T-helper 22 cell (primary cell): ENCODE results near the gene PSG2.
"Not testable (repeated sequence)": the region's sequence is repeated elsewhere in the genome, so short reads cannot be mapped to it uniquely, and the experiment has no call there.

Experiments used
- DNase-seq: peaks from one replicate; pipeline ENCODE4 v3.0.0-alpha.2; 2020; ENCODE audit warnings: low read depth

Gene PSG2

DNA sequence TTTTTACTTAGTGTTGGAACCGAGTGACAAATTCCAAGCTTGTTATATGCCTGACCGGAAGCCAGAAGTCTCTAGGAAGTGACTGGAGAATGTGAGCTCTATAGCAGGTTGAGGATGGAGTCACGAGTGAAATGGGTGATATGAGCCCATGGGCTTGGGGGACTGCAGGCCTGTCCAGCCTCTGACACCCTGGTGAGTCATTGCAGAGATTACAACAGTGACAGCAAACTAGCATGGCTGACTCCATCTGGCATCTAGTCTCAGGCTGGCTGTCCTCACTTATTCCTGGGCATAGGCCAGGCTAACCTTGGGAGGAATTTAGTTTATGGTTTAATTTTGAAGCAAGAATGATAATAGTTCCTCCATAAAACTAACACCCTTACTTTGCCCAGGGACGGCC, 4.6 kb downstream of the PSG2 start:
- DNase-seq: not testable (repeated sequence)

DNA sequence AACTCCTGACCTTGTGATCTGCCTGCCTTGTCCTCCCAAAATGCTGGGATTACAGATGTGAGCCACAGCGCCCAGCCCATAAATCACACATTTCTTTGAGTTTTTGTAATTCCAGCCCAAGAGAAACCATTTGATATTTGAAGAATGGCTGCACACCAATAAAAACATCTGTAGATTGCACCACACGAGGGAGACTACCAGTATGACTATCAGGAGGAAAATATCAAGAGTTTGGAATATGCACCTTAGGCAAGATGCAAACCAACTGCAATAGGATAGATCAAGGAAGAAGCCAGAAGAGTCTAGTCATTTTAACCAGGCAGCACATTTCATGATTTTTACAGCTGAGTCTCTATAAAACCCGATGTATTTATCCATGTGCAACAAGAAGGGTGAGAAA, 20.1 kb downstream of the PSG2 start:
- not testable (repeated sequence) for DNase-seq

DNA sequence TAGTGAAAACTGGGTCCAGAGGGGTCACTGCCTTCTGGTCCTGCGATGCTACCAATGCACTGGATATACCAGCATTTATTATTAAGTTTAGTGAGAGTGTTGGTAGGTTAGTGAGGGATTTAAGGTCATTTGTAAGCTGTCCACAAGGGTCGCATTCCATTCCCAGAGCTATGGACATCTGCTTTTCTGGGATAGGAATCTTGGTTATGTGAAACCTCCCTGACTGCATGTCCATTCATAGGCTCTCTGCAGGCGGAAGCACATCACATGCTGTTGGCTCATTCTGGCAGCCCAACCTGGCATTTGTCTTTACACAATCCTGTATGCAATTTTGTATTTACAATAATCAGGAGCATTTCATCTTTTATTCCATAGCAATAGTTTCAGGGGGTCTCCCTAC, 21.2 kb downstream of the PSG2 start:
- not testable (repeated sequence) for DNase-seq

DNA sequence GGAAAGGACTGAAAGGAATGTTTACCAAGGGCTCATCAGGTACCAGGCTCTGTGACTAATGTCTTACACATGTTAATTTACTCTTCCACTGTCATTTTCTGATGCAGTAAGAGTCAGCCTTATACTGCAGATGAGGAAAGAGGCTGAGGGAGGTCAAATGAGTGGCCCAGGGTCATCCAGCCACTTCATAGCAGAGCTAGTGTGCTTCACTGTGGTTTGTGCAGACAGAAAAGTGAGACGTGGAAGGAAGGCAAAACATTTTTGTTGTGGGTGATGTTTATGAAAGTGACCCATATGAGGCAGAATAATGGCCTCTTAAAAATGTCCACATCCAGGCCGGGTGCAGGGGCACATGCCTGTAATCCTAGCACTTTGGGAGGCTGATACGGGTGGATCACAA, 22.2 kb downstream of the PSG2 start:
- not testable (repeated sequence) for DNase-seq

DNA sequence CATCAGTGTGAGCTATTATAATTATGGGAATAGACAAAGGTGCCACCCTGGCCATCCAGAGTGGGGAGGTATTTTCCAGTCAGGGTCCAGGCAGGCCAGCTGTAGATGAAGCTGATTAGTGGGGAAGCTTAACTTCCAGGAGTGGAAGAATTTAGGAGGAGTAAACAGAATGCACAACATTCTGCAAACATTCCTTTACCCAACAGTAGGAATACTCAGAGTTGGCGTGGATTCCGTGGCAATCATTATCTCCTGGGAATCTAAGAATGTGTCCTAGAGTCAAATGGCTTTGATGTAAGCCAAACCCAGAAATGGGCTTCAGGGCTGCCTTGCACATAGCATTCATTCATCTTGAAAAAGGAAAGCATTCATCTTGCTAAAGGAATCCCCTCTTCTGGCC, 23.0 kb downstream of the PSG2 start:
- DNase-seq: not testable (repeated sequence)

DNA sequence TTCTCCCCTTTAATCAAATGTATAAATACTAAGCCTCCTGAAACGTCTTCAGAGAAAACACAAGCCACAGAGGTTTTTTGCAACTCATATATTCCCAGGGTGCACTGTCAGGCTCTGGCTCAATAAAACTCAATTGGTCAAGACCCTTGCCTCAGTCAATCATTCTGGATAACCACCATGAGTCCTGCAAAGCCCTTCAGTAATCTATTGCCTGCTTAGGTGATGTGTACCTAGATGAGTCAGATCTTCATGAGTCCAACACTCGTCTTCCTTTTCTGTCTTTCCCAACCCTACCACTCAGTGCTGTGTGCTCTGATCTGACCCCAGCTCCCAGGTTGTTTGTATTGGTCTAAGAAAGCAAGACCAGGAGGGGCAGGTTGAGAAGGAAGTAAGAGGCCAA, 24.1 kb downstream of the PSG2 start:
- DNase-seq: not testable (repeated sequence)

DNA sequence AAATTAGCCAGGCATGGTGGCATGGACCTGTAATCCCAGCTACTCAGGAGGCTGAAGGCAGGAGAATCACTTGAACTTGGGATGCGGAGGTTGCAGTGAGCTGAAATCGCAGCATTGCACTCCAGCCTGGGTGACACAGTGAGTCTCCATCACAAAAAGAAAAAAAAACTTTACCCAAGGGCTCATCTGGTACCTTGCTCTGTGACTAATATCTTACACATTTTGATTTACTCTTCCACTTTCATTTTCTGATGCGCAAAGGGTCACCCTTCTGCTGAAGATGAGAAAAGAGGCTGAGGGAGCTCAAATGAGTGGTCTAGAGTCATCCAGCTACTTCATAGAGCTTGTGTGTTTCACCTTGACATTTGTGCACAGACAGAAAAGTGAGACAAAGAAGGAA, 34.5 kb downstream of the PSG2 start:
- DNase-seq: not testable (repeated sequence)

DNA sequence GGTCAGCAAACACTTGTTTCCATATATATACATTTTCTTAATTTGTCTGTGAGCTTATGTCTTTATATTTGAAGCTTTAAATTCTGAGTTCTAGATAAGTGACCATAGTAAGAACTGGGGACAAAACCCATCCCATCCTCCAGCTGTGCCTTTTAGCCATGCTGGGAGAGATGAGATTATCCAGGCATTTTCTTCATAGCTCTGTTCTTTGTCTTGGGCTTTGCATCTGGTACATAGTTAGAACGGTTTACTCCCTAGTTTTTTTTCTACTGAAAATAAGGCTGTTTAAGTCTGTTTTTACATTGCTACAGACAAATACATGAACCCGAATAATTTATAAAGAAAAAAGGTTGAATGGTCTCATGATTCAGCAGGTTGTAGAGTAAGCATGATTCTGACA, 35.9 kb downstream of the PSG2 start:
- not testable (repeated sequence) for DNase-seq

DNA sequence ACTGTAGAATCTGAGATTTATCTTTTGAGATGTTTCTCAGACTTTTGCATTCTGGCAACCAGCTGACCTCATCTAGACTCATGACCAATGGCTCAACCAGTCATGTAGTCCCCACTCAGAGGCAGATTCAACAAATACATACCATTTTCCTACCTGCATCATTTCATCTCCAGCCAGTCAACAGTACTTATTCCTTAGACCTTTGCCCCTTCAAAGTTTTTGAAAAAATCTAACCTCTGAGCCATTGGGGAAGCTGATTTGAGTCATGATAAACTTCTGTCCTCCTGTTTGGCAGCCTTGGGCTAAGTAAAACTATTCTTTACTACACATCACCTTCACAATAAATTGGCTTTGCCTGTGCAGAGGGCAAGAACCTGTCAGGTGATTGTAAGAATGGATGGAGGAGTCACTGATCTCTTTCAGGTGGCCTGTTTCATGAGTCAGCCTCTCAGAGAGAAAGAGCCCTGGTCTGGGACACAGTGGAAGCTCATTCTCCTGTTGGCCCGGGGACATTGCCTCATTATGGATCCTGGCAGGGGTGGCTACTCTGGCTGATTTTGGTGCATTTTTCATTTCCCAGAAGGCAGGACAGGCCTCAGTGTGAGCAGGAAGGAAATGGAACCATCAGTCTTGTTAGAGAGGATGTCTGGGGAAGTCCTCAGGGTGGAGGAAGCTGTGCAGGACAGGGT, 38.9 kb downstream of the PSG2 start:
- not testable (repeated sequence) for DNase-seq

DNA sequence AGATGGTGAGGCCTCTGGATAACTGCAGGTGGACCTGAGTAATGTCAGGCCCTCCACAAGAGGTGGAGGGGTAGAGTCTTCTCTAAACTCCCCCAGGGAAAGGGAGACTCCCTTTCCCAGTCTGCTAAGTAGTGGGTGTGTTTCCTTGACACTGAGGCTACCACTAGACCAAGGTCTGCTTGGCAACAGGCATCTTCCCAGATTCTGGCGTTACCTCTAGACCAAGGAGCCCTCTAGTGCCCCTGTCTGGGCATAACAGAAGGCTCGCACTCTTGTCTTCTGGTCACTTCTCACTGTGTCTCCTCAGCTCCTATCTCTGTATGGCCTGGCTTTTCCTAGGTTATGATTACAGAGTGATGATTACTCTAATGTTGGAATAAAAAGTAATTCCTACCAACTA, 50.9 kb downstream of the PSG2 start:
- not testable (repeated sequence) for DNase-seq

DNA sequence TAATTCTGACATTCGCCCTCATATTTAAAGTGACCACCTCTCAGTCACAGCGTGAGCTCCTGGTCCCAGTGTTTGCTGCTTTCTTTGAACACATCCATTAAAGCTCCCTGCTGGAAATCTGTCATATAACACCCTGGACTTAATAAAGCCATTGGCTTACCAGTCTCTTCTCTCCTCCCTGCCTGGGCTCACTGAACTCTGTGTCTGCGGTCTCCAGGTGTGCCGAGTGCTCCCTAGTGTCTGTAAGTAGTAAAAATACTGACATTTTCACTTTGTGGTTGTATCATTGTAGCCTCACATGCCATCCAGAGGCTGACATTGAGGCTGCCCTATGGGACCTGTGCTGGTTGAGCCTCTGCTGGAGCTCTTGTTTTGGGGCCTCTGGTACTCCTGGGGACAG, 53.6 kb downstream of the PSG2 start:
- DNase-seq: no peak

DNA sequence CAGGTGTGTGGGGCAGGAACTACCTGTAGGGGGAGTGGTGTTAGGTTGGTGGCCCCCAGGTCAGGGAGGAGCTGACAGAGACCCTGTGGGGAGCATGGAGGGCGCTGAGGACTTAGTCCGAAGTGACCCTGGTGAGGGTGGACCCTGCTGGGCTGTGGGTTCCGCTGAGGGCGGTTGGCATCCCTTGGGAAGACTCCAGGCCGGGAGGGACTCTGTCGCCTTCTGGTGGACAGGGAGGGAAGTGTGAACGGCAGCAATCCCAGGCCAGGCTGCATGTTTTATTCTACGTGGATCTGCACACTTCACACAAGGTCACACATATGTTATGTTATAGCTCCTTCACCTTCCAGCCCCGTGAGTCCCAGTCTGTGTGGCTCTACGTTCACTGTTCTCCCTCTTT, 54.5 kb downstream of the PSG2 start:
- DNase-seq: not testable (repeated sequence)

DNA sequence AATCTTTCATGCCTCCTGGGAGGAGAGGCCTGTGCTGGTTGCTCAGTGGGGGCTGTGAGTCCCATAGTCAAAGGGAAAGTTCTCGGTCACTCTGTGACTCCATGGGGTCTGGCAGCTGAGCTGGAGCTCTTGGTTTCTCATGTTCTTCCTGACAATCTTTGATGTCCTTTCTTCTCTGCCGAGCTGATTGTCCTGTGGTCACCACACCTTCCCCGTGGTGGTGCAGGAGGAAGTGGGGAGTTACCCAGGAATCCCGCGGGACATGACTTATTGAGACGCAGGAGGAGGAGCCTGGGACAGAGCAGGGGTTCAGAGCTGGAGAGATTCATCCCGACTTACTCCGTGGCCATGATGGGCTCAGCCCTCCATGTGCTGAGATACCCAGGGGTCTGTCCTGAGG, 55.4 kb downstream of the PSG2 start:
- DNase-seq: not testable (repeated sequence)

DNA sequence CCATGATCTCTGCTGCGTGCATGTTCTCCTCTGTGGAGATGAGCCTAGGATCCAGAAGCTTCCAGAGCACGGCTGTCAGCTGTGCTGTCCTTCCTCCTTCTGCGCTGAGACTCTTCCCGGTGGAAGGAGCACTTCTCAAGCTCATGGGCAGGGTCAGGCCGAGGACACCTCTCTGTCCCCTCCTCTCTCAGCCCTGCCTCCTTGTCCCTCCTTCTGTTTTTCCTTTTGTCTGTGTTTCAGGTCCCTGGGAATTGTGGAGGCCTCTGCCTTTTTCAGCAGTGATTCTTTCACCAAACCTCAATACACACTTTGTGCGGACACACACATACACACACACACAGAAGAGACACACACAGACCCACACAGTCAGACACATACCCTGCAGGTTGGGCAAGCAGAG, 56.1 kb downstream of the PSG2 start, which contains the start of gene PSG11:
TSS of gene PSG11 (minus strand) at position 101 of the 400 bp plus-strand sequence. CDS start at position 4, 97 bp downstream.
- DNase-seq: not testable (repeated sequence)

DNA sequence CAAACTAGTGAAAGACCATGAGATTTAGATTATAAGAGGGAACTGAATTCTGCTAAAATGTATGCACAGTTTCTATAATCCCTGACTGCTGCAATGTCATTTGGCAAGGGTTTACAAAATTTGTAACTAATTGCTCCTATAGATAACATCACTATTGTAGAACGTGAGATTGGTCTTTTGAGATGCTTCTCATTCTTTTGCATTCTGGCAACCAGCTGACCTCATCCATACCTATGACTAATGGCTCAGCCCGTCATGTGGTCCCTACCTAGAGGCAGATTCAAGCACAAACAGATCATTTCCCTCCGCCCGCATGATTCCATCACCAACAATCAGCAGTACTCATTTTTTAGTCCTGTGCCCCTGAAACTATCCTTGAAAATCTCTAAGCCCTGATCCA, 60.4 kb downstream of the PSG2 start:
- DNase-seq: not testable (repeated sequence)

DNA sequence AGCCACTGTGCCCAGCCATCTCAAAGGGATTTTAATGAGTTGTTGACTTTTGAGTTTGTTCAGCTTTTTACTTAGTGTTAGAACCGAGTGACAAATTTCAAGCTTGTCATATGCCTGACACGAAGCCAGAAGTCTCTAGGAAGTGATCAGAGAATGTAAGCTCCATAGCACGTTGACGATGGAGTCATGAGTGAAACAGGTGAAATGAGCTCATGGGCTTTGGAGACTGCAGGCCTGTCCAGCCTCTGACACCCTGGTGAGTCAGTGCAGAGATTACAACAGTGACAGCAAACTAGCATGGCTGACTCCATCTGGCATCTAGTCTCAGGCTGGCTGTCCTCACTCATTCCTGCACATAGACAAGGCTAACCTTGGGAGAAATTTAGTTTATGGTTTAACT, 60.9 kb downstream of the PSG2 start:
- DNase-seq: not testable (repeated sequence)

DNA sequence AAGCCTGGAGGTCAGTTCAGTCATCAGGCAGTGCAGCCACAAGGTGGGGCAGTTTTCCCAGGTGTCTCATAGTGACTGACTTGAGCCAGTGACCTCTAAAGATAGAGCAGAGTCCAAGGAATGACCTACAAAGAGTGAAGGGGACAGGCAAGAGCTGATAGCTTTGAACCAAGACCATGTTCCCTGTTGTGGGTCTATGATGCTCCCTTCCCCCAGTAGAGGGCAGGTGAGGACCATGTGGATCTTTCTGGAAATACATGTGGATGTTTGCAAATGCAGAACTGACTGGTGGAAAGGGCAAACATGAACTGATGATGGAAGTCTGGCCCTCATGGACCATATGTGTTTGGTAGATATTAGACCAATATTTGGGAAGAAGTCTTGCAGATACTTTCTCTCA, 62.9 kb downstream of the PSG2 start:
- not testable (repeated sequence) for DNase-seq
